Fibroblast of villous mesenchyme (primary cell): ENCODE results near the gene NEMF. TPM values are rescaled to one million over a fixed set of nuclear protein-coding genes. Genes with fewer than 3 reads are reported as not detected.
A peak's percentile ranks its signal among the peaks of the same experiment; 100 is the strongest.

Experiments used
- DNase-seq: peaks from one replicate; pipeline ENCODE4 v3.0.0-alpha.2; 2010; ENCODE audit warnings: low read depth
- H3K4me3 ChIP-seq: 2 replicates; pipeline ENCODE4 v1.5.1; 2011; ENCODE audit warnings: low read depth, mild to moderate bottlenecking, low read length
- CTCF ChIP-seq: IDR thresholded peaks from 2 replicates; pipeline ENCODE4 v1.5.1; 2012; ENCODE audit warnings: low read depth, mild to moderate bottlenecking, low read length; ENCODE audit not compliant: insufficient read depth
- small RNA-seq: library from RNA; depleted of rRNA; stranded (forward); fragments of <200 nt; gene quantifications from one replicate; pipeline ENCODE3, GENCODE V24; 2012
- total RNA-seq: library from RNA; depleted of rRNA; stranded (reverse); fragments of >200 nt; gene quantifications from 2 replicates; pipeline ENCODE4 v1.2.3, GENCODE V29; 2012

Gene NEMF
- total RNA-seq, 1 donor: 70.0 TPM

- no peak for TF ChIP-seq CTCF
- DNase-seq: no peak
- H3K4me3 ChIP-seq: no peak overlapping the region
These were observed 119.7 kb downstream of the NEMF start for GRCh38 chr14:49732896-49733295.

Small RNA genes lying within 50 kb of the gene (small RNA-seq; reads per million reads assigned to genes)
- gene RF00019 (not detected), gene RN7SL2 (6.7 reads per million, percentile 86 among the genes with 10 or more reads in this experiment), gene RN7SL3 (5.8 reads per million, percentile 84 among the genes with 10 or more reads in this experiment), gene RNU6-189P (not detected), gene RNU6-539P (not detected)

Other genes starting within 250 kb of the NEMF start
- gene RPL36AL, start 232.2 kb downstream of the NEMF start, total RNA-seq: 175 and 217 TPM in 2 replicates
- gene MGAT2, start 232.0 kb downstream of the NEMF start, total RNA-seq: 79.9 and 104 TPM in 2 replicates
- gene DNAAF2, start 217.5 kb downstream of the NEMF start, total RNA-seq: 8.4 and 11.7 TPM in 2 replicates
- 14.2 and 17.3 TPM in 2 replicates for gene POLE2, start 164.6 kb downstream of the NEMF start, total RNA-seq
- gene KLHDC1, start 159.7 kb downstream of the NEMF start, total RNA-seq: 2.6 and 3.0 TPM in 2 replicates
- 63.0 and 73.1 TPM in 2 replicates for gene KLHDC2, start 84.6 kb downstream of the NEMF start, total RNA-seq
- gene ARF6, start 40.3 kb upstream of the NEMF start, total RNA-seq: 60.2 and 111 TPM in 2 replicates